ENCODE data around the gene SLC30A10. TPM values are rescaled to one million over a fixed set of nuclear protein-coding genes. Genes with fewer than 3 reads are reported as not detected.
"Not testable (repeated sequence)": the region's sequence is repeated elsewhere in the genome, so short reads cannot be mapped to it uniquely, and the experiment has no call there.

The SLC30A10 gene
- total RNA-seq, 1 experiment from 2014 or later: 0.18 TPM

GRCh38 chr1:219872538-219872937, 55.8 kb downstream of the SLC30A10 start:
- DNase-seq (ENCODE audit: low read depth, low spot score): not testable (repeated sequence)
- in situ Hi-C loops (cut with HindIII; ENCODE audit: low pct_unique_long_range_greater_than_20kb, low sequenced_read_pairs): loop anchor here (10.0 kb wide), 1 partner anchor 102 kb away; no protein-coding TSS in a partner anchor

DNA sequence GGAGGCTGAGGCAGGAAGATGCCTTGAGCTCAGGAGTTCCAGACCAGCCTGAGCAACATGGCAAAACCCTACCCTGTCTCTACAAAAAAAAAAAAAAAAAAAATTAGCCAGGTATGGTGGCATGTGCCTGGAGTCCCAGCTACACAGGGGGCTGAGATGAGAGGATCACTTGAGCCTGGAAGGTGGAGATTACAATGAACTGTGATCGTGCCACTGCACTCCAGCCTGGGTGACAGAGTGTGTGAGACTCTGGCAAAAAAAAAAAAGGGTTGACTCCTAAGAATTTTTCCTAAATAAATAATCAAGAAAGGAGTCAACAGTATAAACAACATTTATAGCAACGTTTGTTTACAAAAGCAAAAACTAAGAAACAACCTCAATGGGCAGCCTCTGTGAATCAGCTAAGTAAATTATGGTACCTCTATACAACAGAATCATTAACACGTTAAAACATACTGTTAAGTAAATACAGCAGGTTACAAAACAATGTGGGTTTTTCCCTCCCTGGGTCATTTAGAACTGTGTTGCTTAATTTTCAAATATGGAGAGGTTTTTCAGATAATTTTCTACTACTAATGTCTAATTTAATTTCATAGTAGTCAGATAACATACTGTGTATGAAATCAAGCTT, 56.8 kb downstream of the SLC30A10 start:
- in situ Hi-C loops (cut with HindIII; ENCODE audit: low pct_unique_long_range_greater_than_20kb, low sequenced_read_pairs): loop anchor here (10.0 kb wide), 1 partner anchor 103 kb away; no protein-coding TSS in a partner anchor

DNA sequence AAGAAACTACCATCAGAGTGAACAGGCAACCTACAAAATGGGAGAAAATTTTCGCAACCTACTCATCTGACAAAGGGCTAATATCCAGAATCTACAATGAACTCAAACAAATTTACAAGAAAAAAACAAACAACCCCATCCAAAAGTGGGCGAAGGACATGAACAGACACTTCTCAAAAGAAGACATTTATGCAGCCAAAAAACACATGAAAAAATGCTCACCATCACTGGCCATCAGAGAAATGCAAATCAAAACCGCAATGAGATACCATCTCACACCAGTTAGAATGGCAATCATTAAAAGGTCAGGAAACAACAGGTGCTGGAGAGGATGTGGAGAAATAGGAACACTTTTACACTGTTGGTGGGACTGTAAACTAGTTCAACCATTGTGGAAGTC, 59.7 kb downstream of the SLC30A10 start:
- DNase-seq (ENCODE audit: low read depth, low spot score); in situ Hi-C loops (cut with HindIII; ENCODE audit: low pct_unique_long_range_greater_than_20kb, low sequenced_read_pairs): not testable (repeated sequence)

More for the DNA sequence above, 56.8 kb downstream of the SLC30A10 start:
- no peak for DNase-seq (ENCODE audit: low read depth, low spot score)

Small RNAs within 50 kb of the gene (small RNA-seq; reads per million reads assigned to genes)
- 0 to 0.12 reads per million in 2 experiments for gene RF00012

Other genes with a start within 250 kb of the SLC30A10 start
- gene EPRS1, start 117.9 kb upstream of the SLC30A10 start, total RNA-seq (2014; rRNA removed; shearing (Covaris generic)): 145 and 153 TPM in 2 replicates
- 30.1 and 33.4 TPM in 2 replicates for gene BPNT1, start 161.2 kb upstream of the SLC30A10 start, total RNA-seq (2014; rRNA removed; shearing (Covaris generic))
- gene IARS2, start 165.6 kb upstream of the SLC30A10 start, total RNA-seq (2014; rRNA removed; shearing (Covaris generic)): 157 and 158 TPM in 2 replicates

All from SK-MEL-5 (cell line).